GM23338 (cell line): ENCODE data around the gene GFRAL. TPM values are rescaled to one million over a fixed set of nuclear protein-coding genes. Genes with fewer than 3 reads are reported as not detected.

ENCODE experiments used
- ATAC-seq: fragments of 200-7000 bp; cut with Tn5 transposase; 3 replicates; pipeline ENCODE4 v1.9.1; 2020
- DNase-seq: peaks from one replicate; pipeline ENCODE4 v3.0.0-alpha.2; 2015; ENCODE audit warnings: low spot score
- H2AFZ ChIP-seq: fragments of 200-600 bp; sonication (generic); 2 replicates; pipeline ENCODE4 v1.8.0; 2016; ENCODE audit warnings: antibody characterized with exemption, mild to moderate bottlenecking, moderate library complexity
- H3F3A ChIP-seq: fragments of 200-600 bp; sonication (generic); replicated peaks from 2 replicates; pipeline ENCODE4 v1.8.0; 2017; ENCODE audit warnings: antibody characterized with exemption, mixed run types, low read depth
- H3K27ac ChIP-seq: fragments of 200-600 bp; sonication (generic); 2 replicates; pipeline ENCODE4 v1.6.1; 2016; ENCODE audit warnings: low read depth
- H3K27me3 ChIP-seq: fragments of 200-600 bp; sonication (generic); 2 replicates; pipeline ENCODE4 v1.8.0; 2016; ENCODE audit warnings: mild to moderate bottlenecking, mixed run types, moderate library complexity; ENCODE audit not compliant: insufficient read depth
- H3K36me3 ChIP-seq: fragments of 200-600 bp; sonication (generic); 2 replicates; pipeline ENCODE4 v1.8.0; 2016; ENCODE audit warnings: mild to moderate bottlenecking; ENCODE audit not compliant: insufficient read depth
- H3K4me1 ChIP-seq: fragments of 200-600 bp; sonication (generic); 2 replicates; pipeline ENCODE4 v1.8.0; 2016; ENCODE audit warnings: mild to moderate bottlenecking, moderate library complexity; ENCODE audit not compliant: insufficient read depth
- H3K4me2 ChIP-seq: fragments of 200-600 bp; sonication (generic); 2 replicates; pipeline ENCODE4 v1.7.1; 2017; ENCODE audit warnings: mixed run types
- H3K4me3 ChIP-seq: fragments of 200-600 bp; sonication (generic); 2 replicates; pipeline ENCODE4 v1.6.1; 2016; ENCODE audit warnings: mixed run types
- H3K79me2 ChIP-seq: fragments of 200-600 bp; sonication (generic); replicated peaks from 2 replicates; pipeline ENCODE4 v1.8.0; 2017; ENCODE audit warnings: mild to moderate bottlenecking; ENCODE audit not compliant: insufficient read depth
- H3K9me2 ChIP-seq: fragments of 200-600 bp; sonication (generic); 2 replicates; pipeline ENCODE4 v1.8.0; 2017; ENCODE audit not compliant: insufficient read depth
- H4K20me1 ChIP-seq: fragments of 200-600 bp; sonication (generic); replicated peaks from 2 replicates; pipeline ENCODE4 v1.8.0; 2017; ENCODE audit warnings: mild to moderate bottlenecking; ENCODE audit not compliant: insufficient read depth
- H3K27ac Mint-ChIP-seq: 2 replicates; pipeline ENCODE4 v1.8.0; 2020; ENCODE audit warnings: inconsistent platforms, mild to moderate bottlenecking, moderate library complexity, mixed read lengths
- H3K27me3 Mint-ChIP-seq: 3 replicates; pipeline ENCODE4 v1.8.0; 2022; ENCODE audit warnings: low read depth, mild to moderate bottlenecking, moderate library complexity, mixed read lengths, inconsistent platforms; ENCODE audit not compliant: insufficient read depth, poor library complexity
- H3K36me3 Mint-ChIP-seq: 3 replicates; pipeline ENCODE4 v1.8.0; 2021; ENCODE audit warnings: low read depth, mild to moderate bottlenecking, inconsistent platforms, moderate library complexity, mixed read lengths
- H3K4me1 Mint-ChIP-seq: 3 replicates; pipeline ENCODE4 v1.8.0; 2020; ENCODE audit warnings: mild to moderate bottlenecking, inconsistent platforms, mixed read lengths
- H3K4me3 Mint-ChIP-seq: 3 replicates; pipeline ENCODE4 v1.8.0; 2021; ENCODE audit warnings: moderate library complexity, mild to moderate bottlenecking, inconsistent platforms, mixed read lengths
- H3K9me3 Mint-ChIP-seq: 3 replicates; pipeline ENCODE4 v1.8.0; 2020; ENCODE audit warnings: moderate library complexity, mild to moderate bottlenecking, inconsistent platforms, mixed read lengths
- CREB1 ChIP-seq: fragments of 250-450 bp; sonication (Bioruptor Pico); IDR thresholded peaks from 2 replicates; pipeline ENCODE4 v1.5.0; 2020; ENCODE audit warnings: low read depth, mild to moderate bottlenecking, moderate library complexity
- CTCF ChIP-seq, 2 experiments: fragments of 200-600 bp in 1 of 2; sonication (generic) in 1 of 2; conservative IDR thresholded peaks; 2 replicates each; pipeline versions ENCODE4 v1.5.1 to v1.6.1; 2016 to 2017; ENCODE audit warnings: antibody characterized with exemption in 2 of 2, low read depth in 2 of 2, mild to moderate bottlenecking in 2 of 2, moderate library complexity in 1 of 2
- ETS1 ChIP-seq: IDR thresholded peaks from 2 replicates; pipeline ENCODE4 v1.6.1; 2016; ENCODE audit warnings: antibody characterized with exemption
- EZH2 ChIP-seq: fragments of 200-600 bp; sonication (generic); IDR thresholded peaks from one replicate; pipeline ENCODE4 v1.8.0; 2017; ENCODE audit warnings: antibody characterized with exemption, mild to moderate bottlenecking, low read depth; ENCODE audit not compliant: unreplicated experiment
- JUNB ChIP-seq: IDR thresholded peaks from one replicate; pipeline ENCODE4 v1.6.1; 2016; ENCODE audit warnings: antibody characterized with exemption; ENCODE audit not compliant: unreplicated experiment
- NANOG ChIP-seq: IDR thresholded peaks from 2 replicates; pipeline ENCODE4 v1.6.1; 2016; ENCODE audit warnings: antibody characterized with exemption, borderline replicate concordance
- ZNF114 ChIP-seq: fragments of 250-450 bp; sonication (Bioruptor Pico); IDR thresholded peaks from 2 replicates; pipeline ENCODE4 v1.5.0; 2020; ENCODE audit warnings: mild to moderate bottlenecking, moderate library complexity
- ZNF331 ChIP-seq: fragments of 250-450 bp; sonication (Bioruptor Pico); IDR thresholded peaks from 2 replicates; pipeline ENCODE4 v1.5.0; 2020; ENCODE audit warnings: low read depth, mild to moderate bottlenecking, moderate library complexity
- ZNF462 ChIP-seq: fragments of 250-450 bp; sonication (Bioruptor Pico); IDR thresholded peaks from 2 replicates; pipeline ENCODE4 v1.5.0; 2020; ENCODE audit warnings: mild to moderate bottlenecking, moderate library complexity
- polyA plus RNA-seq: library from polyadenylated mRNA; unstranded; fragments of >200 nt; fragmentation: Nextera tagmentation; extraction: Ambion mirVana; gene quantifications from 2 replicates; pipeline ENCODE4 v1.2.1, GENCODE V29; 2016
- total RNA-seq: library from RNA; depleted of rRNA; stranded (reverse); fragments of >200 nt; shearing (Covaris generic); gene quantifications from 2 replicates; pipeline ENCODE4 v1.2.3, GENCODE V29; 2014

The GFRAL gene
- total and polyA plus RNA-seq, 2 experiments from 2014 or later: not detected

GRCh38 chr6:55423933-55424332 lies 96.7 kb downstream of the GFRAL start:
- Histone ChIP-seq H3K9me2 (no peaks in the 10 kb centered on the region), H3K27ac (no peak overlapping the region), H3K4me2 (no peak overlapping the region), H3K4me3 (no peak overlapping the region), H3K27me3 (no peaks in the 10 kb centered on the region), H3K36me3 (no peaks in the 10 kb centered on the region), H3K4me1 (no peaks in the 10 kb centered on the region), H3F3A (no peaks in the 10 kb centered on the region), H4K20me1 (no peaks in the 10 kb centered on the region), H3K79me2 (no peaks in the 10 kb centered on the region), H2AFZ (peak overlapping the region; percentile 83; the same call in 1 of the 2 replicates)
- no peaks in the 10 kb centered on the region for H3K27me3 Mint-ChIP-seq
- no peak for DNase-seq
- no peak for TF ChIP-seq JUNB
- no peaks in the 10 kb centered on the region for H3K9me3 Mint-ChIP-seq
- H3K27ac Mint-ChIP-seq: no peak overlapping the region
- no peaks in the 10 kb centered on the region for H3K36me3 Mint-ChIP-seq
- ATAC-seq: no peak
- H3K4me3 Mint-ChIP-seq: no peak overlapping the region
- H3K4me1 Mint-ChIP-seq: no peaks in the 10 kb centered on the region

- Histone ChIP-seq H3K36me3 (no peaks in the 10 kb centered on the region), H3K79me2 (no peaks in the 10 kb centered on the region), H3K9me2 (no peaks in the 10 kb centered on the region), H3F3A (no peaks in the 10 kb centered on the region), H3K27ac (no peak overlapping the region), H4K20me1 (no peaks in the 10 kb centered on the region), H3K4me2 (no peak overlapping the region), H3K4me1 (peaks cover 9% of the 10 kb centered on the region), H2AFZ (peak overlapping the region; percentile 1; the same call in 1 of the 2 replicates), H3K27me3 (no peaks in the 10 kb centered on the region), H3K4me3 (no peak overlapping the region)
- Mint-ChIP-seq H3K4me1 (peaks cover 7% of the 10 kb centered on the region), H3K36me3 (no peaks in the 10 kb centered on the region), H3K9me3 (no peaks in the 10 kb centered on the region), H3K27ac (no peak overlapping the region), H3K4me3 (no peak overlapping the region), H3K27me3 (no peaks in the 10 kb centered on the region)
- peak; percentile 29 for DNase-seq
- TF ChIP-seq NANOG: no peak
- no peak for TF ChIP-seq CTCF (conservative IDR thresholded peaks at IDR 0.05; ENCODE audit: low read depth in 2 of 2)
- TF ChIP-seq ZNF331 (CRISPR knock-in tag): no peak
- no peak for TF ChIP-seq JUNB
- no peak for TF ChIP-seq ETS1
- TF ChIP-seq CREB1 (CRISPR knock-in tag): 0 out of 2 replicates have a peak, but pooled peaks have one; percentile 26
- no peak for TF ChIP-seq ZNF462 (CRISPR knock-in tag)
- no peak for TF ChIP-seq EZH2
- no peak for TF ChIP-seq ZNF114 (CRISPR knock-in tag)
- no peak for ATAC-seq
Measured at GRCh38 chr6:55433446-55434130, 106.3 kb downstream of the GFRAL start.
